GM23338 (cell line): Measurements from ENCODE around the gene PPM1L.
A peak's percentile ranks its signal among the peaks of the same experiment; 100 is the strongest.

Source experiments
- CREB1 ChIP-seq: fragments of 250-450 bp; sonication (Bioruptor Pico); IDR thresholded peaks from 2 replicates; pipeline ENCODE4 v1.5.0; 2020; ENCODE audit warnings: low read depth, mild to moderate bottlenecking, moderate library complexity
- EZH2 ChIP-seq: fragments of 200-600 bp; sonication (generic); IDR thresholded peaks from one replicate; pipeline ENCODE4 v1.8.0; 2017; ENCODE audit warnings: antibody characterized with exemption, mild to moderate bottlenecking, low read depth; ENCODE audit not compliant: unreplicated experiment
- EZH2phosphoT487 ChIP-seq: fragments of 200-600 bp; sonication (generic); IDR thresholded peaks from one replicate; pipeline ENCODE4 v1.8.1; 2018; ENCODE audit warnings: antibody characterized with exemption; ENCODE audit not compliant: unreplicated experiment
- POLR2AphosphoS5 ChIP-seq: IDR thresholded peaks from 2 replicates; pipeline ENCODE4 v1.6.1; 2016; ENCODE audit warnings: antibody characterized with exemption, low read depth
- STAT1 ChIP-seq: IDR thresholded peaks from one replicate; pipeline ENCODE4 v1.6.1; 2016; ENCODE audit warnings: antibody characterized with exemption; ENCODE audit not compliant: unreplicated experiment
- TF ChIP-seq, protein P1 (sequence below), 2 experiments: fragments of 200-600 bp in 1 of 2; sonication (generic) in 1 of 2; conservative IDR thresholded peaks; 2 replicates each; pipeline versions ENCODE4 v1.5.1 to v1.6.1; 2016 to 2017; ENCODE audit warnings: antibody characterized with exemption in 2 of 2, low read depth in 2 of 2, mild to moderate bottlenecking in 2 of 2, moderate library complexity in 1 of 2
- TF ChIP-seq, protein P2 (sequence below): IDR thresholded peaks from one replicate; pipeline ENCODE4 v1.6.1; 2018; ENCODE audit warnings: antibody characterized with exemption; ENCODE audit not compliant: unreplicated experiment
- TF ChIP-seq, protein P3 (sequence below): IDR thresholded peaks from 2 replicates; pipeline ENCODE4 v1.6.1; 2016; ENCODE audit warnings: antibody characterized with exemption
- TF ChIP-seq, protein P4 (sequence below): fragments of 250-450 bp; sonication (Bioruptor Pico); IDR thresholded peaks from 2 replicates; pipeline ENCODE4 v1.5.0; 2020; ENCODE audit warnings: mild to moderate bottlenecking, moderate library complexity

DNA sequence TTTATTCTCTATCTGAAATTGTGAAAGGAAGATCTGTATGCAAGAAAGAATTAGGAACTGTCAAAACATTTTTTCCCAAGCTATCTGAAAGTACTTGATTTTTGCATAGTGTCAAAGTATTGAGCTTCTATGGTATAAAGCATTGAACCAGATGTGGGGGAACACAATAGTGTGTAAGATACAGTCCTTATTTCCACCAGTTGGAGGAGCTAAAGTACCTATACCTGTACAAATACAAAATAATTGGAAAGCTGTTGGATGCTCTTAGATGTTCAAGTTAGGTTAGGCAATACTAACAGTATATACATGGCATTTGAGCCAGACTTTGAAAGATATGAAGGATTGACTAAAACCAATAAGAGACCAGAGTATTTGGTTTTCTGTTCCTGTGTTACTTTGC lies 200.8 kb downstream of the PPM1L start:
- TF ChIP-seq EZH2 (no peak), POLR2AphosphoS5 (no peak), EZH2phosphoT487 (no peak), STAT1 (no peak), CREB1 (CRISPR knock-in tag) (no peak)
- TF ChIP-seq, protein P1, sequence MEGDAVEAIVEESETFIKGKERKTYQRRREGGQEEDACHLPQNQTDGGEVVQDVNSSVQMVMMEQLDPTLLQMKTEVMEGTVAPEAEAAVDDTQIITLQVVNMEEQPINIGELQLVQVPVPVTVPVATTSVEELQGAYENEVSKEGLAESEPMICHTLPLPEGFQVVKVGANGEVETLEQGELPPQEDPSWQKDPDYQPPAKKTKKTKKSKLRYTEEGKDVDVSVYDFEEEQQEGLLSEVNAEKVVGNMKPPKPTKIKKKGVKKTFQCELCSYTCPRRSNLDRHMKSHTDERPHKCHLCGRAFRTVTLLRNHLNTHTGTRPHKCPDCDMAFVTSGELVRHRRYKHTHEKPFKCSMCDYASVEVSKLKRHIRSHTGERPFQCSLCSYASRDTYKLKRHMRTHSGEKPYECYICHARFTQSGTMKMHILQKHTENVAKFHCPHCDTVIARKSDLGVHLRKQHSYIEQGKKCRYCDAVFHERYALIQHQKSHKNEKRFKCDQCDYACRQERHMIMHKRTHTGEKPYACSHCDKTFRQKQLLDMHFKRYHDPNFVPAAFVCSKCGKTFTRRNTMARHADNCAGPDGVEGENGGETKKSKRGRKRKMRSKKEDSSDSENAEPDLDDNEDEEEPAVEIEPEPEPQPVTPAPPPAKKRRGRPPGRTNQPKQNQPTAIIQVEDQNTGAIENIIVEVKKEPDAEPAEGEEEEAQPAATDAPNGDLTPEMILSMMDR (conservative IDR thresholded peaks at IDR 0.05; ENCODE audit: low read depth in 2 of 2), result peak; percentile 51 to 52
- TF ChIP-seq, protein P2, sequence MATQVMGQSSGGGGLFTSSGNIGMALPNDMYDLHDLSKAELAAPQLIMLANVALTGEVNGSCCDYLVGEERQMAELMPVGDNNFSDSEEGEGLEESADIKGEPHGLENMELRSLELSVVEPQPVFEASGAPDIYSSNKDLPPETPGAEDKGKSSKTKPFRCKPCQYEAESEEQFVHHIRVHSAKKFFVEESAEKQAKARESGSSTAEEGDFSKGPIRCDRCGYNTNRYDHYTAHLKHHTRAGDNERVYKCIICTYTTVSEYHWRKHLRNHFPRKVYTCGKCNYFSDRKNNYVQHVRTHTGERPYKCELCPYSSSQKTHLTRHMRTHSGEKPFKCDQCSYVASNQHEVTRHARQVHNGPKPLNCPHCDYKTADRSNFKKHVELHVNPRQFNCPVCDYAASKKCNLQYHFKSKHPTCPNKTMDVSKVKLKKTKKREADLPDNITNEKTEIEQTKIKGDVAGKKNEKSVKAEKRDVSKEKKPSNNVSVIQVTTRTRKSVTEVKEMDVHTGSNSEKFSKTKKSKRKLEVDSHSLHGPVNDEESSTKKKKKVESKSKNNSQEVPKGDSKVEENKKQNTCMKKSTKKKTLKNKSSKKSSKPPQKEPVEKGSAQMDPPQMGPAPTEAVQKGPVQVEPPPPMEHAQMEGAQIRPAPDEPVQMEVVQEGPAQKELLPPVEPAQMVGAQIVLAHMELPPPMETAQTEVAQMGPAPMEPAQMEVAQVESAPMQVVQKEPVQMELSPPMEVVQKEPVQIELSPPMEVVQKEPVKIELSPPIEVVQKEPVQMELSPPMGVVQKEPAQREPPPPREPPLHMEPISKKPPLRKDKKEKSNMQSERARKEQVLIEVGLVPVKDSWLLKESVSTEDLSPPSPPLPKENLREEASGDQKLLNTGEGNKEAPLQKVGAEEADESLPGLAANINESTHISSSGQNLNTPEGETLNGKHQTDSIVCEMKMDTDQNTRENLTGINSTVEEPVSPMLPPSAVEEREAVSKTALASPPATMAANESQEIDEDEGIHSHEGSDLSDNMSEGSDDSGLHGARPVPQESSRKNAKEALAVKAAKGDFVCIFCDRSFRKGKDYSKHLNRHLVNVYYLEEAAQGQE, result no peak
- TF ChIP-seq, protein P3, sequence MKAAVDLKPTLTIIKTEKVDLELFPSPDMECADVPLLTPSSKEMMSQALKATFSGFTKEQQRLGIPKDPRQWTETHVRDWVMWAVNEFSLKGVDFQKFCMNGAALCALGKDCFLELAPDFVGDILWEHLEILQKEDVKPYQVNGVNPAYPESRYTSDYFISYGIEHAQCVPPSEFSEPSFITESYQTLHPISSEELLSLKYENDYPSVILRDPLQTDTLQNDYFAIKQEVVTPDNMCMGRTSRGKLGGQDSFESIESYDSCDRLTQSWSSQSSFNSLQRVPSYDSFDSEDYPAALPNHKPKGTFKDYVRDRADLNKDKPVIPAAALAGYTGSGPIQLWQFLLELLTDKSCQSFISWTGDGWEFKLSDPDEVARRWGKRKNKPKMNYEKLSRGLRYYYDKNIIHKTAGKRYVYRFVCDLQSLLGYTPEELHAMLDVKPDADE, result no peak
- TF ChIP-seq, protein P4, sequence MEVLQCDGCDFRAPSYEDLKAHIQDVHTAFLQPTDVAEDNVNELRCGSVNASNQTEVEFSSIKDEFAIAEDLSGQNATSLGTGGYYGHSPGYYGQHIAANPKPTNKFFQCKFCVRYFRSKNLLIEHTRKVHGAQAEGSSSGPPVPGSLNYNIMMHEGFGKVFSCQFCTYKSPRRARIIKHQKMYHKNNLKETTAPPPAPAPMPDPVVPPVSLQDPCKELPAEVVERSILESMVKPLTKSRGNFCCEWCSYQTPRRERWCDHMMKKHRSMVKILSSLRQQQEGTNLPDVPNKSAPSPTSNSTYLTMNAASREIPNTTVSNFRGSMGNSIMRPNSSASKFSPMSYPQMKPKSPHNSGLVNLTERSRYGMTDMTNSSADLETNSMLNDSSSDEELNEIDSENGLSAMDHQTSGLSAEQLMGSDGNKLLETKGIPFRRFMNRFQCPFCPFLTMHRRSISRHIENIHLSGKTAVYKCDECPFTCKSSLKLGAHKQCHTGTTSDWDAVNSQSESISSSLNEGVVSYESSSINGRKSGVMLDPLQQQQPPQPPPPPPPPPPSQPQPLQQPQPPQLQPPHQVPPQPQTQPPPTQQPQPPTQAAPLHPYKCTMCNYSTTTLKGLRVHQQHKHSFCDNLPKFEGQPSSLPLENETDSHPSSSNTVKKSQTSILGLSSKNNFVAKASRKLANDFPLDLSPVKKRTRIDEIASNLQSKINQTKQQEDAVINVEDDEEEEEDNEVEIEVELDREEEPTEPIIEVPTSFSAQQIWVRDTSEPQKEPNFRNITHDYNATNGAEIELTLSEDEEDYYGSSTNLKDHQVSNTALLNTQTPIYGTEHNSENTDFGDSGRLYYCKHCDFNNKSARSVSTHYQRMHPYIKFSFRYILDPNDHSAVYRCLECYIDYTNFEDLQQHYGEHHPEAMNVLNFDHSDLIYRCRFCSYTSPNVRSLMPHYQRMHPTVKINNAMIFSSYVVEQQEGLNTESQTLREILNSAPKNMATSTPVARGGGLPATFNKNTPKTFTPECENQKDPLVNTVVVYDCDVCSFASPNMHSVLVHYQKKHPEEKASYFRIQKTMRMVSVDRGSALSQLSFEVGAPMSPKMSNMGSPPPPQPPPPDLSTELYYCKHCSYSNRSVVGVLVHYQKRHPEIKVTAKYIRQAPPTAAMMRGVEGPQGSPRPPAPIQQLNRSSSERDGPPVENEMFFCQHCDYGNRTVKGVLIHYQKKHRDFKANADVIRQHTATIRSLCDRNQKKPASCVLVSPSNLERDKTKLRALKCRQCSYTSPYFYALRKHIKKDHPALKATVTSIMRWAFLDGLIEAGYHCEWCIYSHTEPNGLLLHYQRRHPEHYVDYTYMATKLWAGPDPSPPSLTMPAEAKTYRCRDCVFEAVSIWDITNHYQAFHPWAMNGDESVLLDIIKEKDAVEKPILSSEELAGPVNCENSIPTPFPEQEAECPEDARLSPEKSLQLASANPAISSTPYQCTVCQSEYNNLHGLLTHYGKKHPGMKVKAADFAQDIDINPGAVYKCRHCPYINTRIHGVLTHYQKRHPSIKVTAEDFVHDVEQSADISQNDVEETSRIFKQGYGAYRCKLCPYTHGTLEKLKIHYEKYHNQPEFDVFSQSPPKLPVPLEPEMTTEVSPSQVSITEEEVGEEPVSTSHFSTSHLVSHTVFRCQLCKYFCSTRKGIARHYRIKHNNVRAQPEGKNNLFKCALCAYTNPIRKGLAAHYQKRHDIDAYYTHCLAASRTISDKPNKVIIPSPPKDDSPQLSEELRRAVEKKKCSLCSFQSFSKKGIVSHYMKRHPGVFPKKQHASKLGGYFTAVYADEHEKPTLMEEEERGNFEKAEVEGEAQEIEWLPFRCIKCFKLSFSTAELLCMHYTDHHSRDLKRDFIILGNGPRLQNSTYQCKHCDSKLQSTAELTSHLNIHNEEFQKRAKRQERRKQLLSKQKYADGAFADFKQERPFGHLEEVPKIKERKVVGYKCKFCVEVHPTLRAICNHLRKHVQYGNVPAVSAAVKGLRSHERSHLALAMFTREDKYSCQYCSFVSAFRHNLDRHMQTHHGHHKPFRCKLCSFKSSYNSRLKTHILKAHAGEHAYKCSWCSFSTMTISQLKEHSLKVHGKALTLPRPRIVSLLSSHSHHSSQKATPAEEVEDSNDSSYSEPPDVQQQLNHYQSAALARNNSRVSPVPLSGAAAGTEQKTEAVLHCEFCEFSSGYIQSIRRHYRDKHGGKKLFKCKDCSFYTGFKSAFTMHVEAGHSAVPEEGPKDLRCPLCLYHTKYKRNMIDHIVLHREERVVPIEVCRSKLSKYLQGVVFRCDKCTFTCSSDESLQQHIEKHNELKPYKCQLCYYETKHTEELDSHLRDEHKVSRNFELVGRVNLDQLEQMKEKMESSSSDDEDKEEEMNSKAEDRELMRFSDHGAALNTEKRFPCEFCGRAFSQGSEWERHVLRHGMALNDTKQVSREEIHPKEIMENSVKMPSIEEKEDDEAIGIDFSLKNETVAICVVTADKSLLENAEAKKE (CRISPR knock-in tag), result no peak
